HG03442 (cell line): ENCODE data around the gene SMIM3.
"Not testable (repeated sequence)": the region's sequence is repeated elsewhere in the genome, so short reads cannot be mapped to it uniquely, and the experiment has no call there.

ENCODE experiments used
- ATAC-seq: cut with Tn5 transposase; IDR thresholded peaks from one replicate; pipeline ENCODE4 v1.9.1; 2021; ENCODE audit warnings: mild to moderate bottlenecking, moderate library complexity; ENCODE audit not compliant: unreplicated experiment

Gene SMIM3, protein sequence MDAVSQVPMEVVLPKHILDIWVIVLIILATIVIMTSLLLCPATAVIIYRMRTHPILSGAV

DNA sequence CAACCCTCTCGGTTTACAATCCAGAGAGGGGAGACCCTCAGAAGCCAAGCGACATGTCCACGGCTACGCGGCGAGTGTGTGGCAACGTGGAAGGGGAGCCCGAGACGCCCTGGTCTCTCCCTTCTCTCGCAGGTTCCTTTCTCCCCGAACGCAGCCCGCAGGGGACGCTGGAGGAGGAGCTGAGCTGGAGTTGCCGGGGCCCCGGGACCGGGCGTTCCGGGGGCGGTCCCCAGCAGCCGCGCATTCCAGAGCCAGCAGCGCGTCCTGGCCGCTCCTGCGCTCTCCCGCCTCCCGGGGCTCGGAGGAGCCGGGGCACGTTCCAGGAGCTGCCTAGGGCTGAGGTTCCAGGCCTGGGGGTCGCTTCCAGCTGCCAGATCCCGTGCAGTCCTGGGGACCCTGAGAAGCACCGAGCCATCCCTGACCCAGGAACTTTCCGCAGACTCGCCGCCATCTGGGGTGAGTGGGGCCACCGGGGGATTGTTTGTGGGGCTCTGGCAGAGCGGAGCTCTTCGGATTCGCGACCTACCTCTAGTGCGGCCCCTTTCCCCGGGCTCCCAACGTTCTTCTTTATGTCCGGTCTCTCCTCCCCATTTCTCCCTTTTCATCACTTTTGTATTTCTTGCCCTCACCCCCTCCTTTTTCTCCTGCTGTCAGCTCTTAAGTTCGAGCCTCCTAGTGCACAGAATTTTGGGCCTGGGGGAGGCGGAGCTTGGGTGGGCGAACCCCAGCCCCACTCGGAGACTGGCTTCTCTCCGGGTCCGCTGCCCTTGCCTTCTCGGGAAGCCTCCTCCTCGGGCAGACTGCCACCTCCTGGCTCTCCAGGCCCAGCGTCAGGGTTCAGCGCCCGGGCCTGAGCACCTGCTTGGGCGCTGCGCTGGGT is at the start of gene SMIM3:
SMIM3 (plus strand) TSS at position 241 of the 880 bp plus-strand sequence. CDS start 16,684 bp downstream, outside the sequence.
- ATAC-seq = peak; percentile 22

DNA sequence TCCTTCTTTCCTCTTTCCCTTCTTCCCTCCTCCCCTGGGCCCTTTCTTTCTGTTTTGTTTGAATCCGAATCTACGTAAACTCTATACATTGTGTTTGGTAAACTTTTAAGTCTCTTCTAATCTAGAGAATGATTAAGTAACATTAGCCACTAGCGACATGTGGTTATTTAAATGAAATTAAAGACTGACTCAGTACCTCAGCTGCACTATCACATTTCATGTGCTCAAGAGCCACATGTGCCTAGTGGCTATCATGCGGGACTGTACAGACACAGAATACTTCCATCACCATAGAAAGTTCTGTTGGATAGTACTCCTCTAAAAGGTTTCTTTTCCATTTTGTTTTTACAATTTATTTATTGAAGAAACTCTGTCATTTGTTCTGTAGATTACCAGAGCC is 48.7 kb upstream of the SMIM3 start:
- ATAC-seq = no peak

DNA sequence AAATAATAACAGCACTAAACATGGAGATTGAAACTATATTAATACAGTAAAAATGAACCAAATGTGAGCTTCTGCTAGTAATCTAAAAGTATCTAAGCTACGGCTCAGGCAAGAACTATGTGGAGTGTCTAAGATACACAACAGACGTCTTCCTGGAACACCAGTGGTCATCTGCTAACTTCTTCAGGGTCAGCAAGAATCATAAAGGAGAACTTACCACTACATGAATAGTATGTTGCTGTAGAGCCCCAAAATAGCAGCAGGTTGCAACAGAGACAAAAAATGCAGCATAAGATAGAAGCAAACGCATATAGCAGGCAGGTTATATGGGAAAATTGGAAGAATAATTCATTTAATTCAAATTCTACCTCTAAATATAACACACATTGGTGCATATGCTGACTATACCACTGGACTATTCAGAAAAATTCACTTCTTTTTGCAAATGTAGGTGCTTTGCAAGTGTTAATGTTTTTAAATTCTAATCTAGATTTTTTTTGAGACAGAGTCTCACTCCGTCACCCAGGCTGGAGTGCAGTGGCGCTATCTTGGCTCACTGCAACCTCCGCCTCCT is 46.8 kb upstream of the SMIM3 start:
- no peak for ATAC-seq

DNA sequence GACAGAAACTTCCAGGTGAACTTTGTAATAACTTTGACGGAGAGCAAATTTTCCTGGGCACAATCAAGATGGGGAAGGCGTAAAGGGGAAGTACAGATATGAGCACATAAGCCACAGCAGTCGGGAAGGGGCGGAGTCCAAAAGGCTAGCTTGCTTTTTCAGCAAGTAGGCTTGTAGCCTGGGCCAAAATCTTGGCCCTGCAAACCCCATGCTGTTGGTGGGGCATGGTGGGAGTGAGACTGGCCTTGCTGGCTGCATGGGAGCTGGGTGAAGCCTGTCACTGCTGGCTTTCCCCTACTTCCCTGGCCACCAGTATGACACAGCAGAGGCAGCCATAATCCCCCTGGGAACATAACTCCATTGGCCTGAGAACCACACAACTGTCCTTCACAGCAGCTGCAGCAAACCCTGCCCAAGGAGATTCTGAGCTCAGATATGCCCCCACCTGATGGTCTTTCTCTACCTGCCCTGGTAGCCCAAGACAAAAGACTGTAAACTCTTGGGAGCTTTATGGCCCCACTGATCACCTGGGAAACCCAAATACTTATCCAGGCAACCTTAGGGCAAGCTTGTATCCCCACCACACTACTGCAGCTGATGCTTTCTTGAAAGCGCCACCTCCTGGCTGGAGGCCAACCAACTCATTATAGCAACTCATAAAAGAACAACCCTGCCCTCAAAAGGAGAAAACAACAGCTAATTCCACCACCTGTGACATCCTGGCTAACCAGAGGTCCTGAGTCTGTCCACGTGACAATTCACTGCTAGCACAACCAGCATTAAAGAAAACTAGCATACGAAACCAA is 43.8 kb upstream of the SMIM3 start:
- peak; percentile 79 for ATAC-seq

DNA sequence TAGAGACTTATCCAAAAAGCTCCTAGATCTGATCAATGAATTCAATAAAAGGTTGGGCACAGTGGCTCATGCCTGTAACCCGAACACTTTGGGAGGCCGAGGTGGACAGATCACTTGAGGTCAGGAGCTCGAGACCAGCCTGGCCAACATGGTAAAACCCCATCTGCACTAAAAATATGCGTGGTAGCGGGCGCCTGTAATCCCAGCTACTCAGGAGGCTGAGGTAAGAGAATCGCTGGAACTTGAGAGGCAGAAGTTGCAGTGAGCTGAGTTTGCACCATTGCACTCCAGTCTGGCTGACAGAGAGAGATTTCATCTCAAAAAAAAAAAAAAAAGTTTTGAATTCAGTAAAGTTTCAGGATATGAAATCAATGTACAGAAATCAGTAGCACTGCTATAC is 39.7 kb upstream of the SMIM3 start:
- ATAC-seq = no peak

DNA sequence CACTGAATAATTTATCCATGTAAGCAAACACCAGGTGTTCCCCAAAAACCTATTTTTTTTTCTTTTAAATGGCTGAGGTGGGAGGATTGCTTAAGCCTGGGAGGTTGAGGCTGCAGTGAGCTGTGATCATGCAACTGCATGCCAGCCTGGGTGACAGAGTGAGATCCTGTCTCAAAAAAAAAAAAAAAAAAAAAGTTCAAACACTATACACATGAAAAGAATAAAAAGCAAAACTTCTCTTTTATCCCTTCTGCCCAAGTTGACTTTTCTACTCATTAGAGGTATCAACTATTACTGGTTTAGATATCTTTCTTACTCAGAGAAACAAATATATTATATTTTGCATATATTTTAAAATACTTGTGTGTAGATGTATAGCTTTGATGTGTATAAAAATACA is 37.6 kb upstream of the SMIM3 start:
- ATAC-seq = no peak

DNA sequence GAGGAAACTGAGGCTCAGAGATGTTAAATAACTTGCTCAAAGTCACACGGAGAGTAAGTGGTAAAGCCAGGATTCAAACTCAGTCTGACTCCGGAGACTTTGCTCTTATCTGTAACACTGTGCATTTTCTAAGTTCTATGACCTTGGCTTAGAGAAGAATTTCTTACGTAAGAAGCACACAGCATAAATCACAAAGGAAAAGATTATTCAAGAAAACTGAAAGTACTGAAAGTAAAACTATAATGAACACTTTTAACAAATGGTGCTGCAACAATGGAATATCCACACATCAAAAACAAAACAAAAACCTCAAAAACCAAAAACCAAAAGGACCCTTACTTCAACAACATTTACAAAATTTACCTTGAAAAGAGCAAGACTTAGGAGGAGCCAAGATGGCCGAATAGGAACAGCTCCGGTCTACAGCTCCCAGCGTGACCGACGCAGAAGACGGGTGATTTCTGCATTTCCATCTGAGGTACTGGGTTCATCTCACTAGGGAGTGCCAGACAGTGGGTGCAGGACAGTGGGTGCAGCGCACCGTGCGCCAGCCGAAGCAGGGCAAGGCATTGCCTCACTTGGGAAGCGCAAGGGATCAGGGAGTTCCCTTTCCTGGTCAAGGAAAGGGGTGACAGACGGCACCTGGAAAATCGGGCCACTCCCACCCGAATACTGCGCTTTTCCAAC is 36.0 kb upstream of the SMIM3 start:
- ATAC-seq = not testable (repeated sequence)

DNA sequence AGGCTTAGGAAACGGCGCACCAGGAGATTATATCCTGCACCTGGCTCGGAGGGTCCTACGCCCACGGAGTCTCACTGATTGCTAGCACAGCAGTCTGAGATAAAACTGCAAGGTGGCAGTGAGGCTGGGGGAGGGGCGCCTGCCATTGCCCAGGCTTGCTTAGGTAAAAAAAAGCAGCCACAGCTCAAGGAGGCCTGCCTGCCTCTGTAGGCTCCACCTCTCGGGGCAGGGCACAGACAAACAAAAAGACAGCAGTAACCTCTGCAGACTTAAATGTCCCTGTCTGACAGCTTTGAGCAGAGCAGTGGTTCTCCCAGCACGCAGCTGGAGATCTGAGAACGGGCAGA is 35.4 kb upstream of the SMIM3 start:
- ATAC-seq = not testable (repeated sequence)

DNA sequence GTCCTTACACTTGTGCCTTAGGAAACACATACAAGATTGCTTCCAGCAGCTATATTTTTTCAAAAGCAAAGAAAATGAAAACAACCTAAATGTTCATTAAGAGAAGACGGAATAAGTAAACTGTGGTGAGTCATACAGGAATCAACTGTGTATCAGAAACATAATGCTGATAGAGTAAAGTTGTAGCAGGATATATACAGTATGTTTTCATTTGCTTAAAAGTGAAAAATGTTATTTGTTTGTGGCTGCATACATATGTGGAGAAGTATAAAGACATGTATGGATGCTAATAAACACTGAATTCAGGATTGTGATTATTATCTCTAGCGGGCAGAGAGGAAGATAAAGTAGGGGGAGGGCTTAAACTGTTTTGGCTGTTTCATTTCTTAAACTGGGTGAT is 28.1 kb upstream of the SMIM3 start:
- no peak for ATAC-seq

DNA sequence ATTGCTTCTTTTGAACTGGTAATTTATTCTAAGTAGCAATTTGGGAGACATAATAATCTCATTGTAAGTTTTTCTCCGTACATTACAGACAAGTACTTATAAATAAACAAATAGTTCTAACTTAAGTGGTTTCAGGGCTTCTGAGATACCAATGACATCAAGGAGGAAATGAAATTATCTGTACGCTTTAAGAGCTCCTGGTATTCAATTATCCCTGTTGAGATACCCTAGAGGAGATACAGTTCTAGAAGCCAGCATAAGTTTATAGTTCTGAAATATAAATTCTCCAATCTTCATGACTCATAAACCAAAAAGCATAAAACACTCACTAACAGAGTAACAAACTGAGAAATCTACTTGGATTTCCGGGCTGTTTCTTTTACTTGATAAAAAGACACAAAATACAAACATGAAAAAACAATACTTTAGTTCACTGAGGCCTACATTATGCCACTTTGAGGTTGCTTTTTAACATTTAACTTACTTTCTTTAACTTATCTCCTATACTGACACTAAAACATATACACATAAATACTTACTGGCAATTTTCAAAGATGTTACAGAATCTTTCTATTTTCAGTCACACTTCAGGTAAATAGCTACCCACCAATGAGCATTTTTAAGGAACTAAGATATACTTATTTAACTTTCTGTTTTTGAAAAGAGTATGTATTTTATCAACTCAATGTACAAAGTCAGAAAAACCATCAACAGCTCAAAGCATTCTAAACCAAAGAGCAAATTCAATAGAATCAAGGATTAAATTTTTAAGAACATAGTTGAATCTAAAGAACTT is 27.3 kb upstream of the SMIM3 start:
- ATAC-seq = no peak

DNA sequence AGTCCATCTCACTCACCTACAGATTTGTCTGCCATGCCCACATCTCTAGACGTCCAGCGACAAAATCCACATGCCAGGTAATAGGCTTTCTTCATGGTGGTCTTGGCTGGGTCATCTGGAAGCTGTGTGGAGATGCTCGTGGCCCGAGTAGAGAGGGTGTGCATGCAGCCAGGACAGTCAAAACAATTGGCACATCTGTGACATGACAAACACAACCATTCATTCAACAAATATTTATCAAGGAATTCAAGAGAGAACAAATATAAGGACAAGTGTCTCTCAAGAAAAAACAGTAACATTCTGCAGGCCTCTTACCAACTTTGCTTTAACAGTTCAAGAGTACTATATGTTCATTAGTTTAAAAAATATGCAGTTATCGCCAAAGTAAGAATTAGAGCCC is 25.1 kb upstream of the SMIM3 start:
- no peak for ATAC-seq

DNA sequence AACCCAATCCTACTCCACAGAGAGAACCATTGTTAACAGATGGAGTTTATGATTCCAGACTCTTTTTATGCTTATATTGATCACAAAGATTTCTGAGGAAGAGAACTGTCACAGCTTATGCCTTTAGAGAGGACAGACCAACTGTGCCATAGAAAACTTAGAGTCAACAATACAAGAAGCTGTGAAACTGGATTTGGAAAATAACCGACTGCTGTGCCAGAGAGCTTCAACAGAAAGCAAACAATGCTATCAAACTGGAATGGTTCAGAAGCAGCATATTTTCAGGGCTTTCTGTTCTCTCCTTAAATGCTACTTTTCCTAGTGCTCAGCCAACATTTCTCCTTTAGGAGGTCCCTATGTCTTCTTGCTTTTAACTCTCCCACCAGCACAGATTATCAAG is 24.7 kb upstream of the SMIM3 start:
- ATAC-seq = no peak

DNA sequence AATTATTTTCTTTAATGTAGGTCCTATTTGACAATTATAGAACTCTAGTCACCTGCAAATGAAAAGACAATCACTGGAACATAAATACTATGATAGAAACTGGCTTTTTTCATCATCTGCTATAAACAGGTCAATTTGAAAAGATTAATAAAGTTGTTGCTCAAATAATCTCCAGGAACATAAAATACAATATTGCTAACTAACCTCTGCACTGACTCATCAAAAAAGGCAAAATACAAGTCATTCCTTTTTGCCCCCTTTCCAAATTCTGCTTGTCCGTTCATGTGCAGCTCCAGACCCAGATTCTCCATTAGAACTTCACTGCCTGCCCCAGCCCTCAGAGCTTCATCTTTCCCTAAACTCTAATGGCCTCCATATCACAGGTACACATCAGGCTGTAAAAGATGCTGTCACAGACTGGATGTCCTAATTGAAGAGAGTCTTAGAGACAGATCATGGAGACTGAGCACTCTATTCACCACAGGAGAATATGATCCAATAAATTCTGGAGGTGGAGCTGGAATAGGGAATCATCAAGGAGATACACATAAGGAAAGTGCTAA is 21.4 kb upstream of the SMIM3 start:
- ATAC-seq = no peak

DNA sequence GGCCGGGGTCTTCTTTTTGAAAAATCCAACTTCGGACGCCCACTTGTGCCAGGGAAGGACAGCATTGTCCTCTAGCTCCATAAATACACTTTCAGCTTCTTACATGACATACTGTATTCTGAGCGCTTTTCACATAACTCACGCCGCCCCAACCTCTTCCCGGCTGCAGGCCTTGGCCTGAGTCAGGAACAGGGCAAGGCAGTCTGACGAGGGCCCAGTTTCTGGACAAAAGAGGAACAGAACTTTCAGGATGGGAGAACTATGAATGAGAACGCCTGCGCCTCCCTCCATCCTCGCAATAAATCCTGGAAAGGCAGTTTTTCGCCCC is 20.4 kb upstream of the SMIM3 start:
- ATAC-seq = peak; percentile 14

DNA sequence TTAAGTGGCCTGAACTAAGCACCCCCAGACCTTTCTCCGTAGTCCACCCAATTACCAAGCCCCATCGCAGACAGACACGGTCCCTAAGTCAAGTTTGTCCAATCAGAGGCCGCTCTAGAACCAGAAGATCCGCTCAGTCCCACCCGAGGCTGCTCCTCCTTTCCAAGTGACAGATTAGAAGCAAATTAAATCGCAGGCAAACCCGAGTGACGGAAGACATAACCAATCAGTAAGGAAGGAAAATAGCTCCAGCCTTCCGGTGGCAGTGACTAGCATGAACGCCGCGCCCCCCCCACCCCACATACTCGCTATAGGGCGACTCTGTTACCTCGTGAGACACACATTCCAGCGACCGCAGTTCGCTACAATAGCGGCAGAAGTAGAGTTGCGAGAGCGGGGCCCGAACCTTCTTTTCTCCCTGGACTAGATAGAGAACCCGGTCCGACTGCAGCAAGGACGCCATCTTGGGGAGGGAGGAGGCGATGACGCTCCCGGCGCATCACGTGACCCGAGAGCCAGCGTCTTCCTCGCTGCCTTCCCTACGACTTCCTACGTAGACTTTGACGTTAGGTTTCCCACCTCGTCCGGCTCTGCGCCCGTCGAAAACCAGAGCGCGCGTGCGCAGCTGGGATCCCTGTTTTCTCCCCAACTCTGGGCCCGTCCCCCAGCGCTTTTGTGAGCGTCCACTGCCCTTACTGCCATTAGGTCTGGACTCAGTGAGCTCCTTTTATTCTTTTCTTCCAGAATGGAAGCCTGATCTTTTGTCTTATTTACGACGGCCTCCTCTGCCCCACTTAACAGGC is 19.8 kb upstream of the SMIM3 start, which contains the start of gene DCTN4:
DCTN4 (minus strand) TSS at position 487 of the 803 bp plus-strand sequence; CDS start at position 463, 24 bp downstream.
- peak; percentile 93 for ATAC-seq

DNA sequence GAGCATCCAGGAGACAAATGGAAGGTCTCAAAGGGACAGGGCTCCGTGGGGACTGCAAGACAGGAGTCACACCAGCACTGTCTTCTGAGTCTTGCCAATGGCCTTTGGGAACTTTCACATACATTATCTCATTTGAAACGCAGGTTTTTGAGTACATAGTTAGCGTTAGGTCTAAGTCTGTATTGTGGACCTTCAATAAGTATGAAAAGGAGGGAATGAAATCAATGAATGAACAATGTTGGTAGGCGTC is 19.3 kb upstream of the SMIM3 start:
- no peak for ATAC-seq

DNA sequence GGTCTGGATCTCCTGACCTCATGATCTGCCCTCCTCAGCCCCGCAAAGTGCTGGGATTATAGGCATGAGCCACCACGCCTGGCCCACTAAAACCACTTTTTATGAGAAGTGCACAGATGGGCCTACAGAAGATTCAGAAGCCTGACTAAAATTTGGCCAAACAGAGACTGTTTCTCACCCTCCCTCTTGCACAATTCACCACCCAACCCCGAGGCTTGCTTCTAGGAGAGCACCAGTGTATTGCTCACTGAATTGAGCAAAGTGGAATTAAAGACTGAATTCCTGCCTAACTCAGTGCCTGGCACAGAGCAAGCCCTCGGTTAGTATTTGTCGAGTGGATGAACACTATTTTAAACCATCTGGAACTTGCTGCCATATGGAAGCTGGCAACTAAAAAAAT is 16.3 kb upstream of the SMIM3 start:
- ATAC-seq = no peak

DNA sequence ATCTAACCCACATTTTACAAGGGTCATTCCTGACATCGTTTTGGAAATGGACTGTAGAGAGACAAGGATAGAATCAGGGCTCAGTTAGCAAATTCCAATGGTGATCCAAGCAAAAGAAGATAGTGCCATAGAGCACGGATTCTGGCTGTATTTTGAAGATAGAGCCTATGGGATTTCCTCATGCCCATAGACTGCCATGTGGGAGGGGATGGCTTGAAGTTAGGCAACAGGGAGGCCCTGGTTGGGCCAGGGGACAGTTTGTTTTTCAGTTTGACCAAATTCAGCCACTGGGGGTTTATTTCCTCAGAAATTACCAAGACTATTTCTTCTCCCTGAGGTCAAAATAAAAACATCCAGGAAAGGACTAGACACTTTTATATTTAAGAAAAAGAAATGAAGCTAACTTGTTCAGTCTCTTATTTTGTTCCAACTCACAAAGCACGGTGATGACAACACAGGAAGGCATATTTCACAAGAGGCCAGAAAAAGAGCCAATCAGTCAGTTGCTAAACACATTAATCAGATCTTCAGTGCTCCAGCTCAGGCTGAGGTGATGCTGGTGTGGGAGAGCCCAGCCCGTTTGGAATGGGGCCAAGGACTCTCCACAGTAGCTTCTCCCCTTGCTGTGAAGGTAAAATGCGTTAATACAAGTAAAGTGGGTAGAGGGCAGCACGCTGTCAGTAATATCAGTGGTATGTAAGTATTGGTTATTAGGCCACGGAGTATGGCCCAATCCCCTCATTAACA is 15.4 kb upstream of the SMIM3 start:
- no peak for ATAC-seq

DNA sequence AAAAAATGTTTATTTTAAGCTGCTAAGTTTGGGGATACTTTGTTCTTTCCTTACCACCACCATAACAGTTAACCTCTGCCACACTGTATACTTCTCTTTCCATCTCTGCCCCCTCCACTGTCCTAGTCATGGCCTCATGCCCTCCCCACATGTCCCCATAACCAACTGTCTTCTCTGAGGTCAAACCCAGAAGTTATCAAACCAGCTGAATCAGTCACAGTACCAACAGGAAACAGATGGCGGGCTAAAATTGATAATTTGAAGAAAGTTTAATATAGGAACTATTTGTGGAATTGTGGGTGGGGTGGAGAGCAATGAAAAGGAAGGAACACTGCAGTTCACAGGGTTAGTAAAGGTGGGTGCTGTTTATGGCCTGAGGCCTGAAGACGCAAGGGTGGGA is 14.0 kb upstream of the SMIM3 start:
- no peak for ATAC-seq
